Activated B cell treated with CpG ODN at 0.5 μM for 24 hours (primary cell): ENCODE measurements around the gene IPO8. TPM values are rescaled to one million over a fixed set of nuclear protein-coding genes. Genes with fewer than 3 reads are reported as not detected.
"Not testable (repeated sequence)": the region's sequence is repeated elsewhere in the genome, so short reads cannot be mapped to it uniquely, and the experiment has no call there.

Source experiments
- ATAC-seq: fragments of 200-7000 bp; cut with Tn5 transposase; one replicate; pipeline ENCODE4 v1.10.0; 2021; ENCODE audit warnings: low read depth, mild to moderate bottlenecking, moderate library complexity
- CTCF ChIA-PET: fragments of 350-600 bp; sonication (Branson Sonifier 250); formaldehyde crosslinking; loops from one replicate; lab custom pipeline; 2021; ENCODE audit warnings: antibody characterized with exemption; lab: Charles Lee
- POLR2A ChIA-PET: fragments of 350-600 bp; sonication (Branson Sonifier 250); formaldehyde crosslinking; loops from one replicate; lab custom pipeline; 2021; ENCODE audit warnings: antibody characterized with exemption; lab: Charles Lee
- DNase-seq: peaks from one replicate; pipeline ENCODE4 v3.0.0; 2022
- H3K27ac Mint-ChIP-seq: one replicate; pipeline ENCODE4 v1.8.0; 2020; ENCODE audit warnings: mixed read lengths
- H3K27me3 Mint-ChIP-seq: one replicate; pipeline ENCODE4 v1.8.0; 2021; ENCODE audit warnings: mixed read lengths
- H3K36me3 Mint-ChIP-seq: one replicate; pipeline ENCODE4 v1.8.0; 2021; ENCODE audit warnings: low read depth, mixed read lengths
- H3K4me1 Mint-ChIP-seq: one replicate; pipeline ENCODE4 v1.8.0; 2021; ENCODE audit warnings: mixed read lengths
- H3K4me3 Mint-ChIP-seq: one replicate; pipeline ENCODE4 v1.8.0; 2020; ENCODE audit warnings: mild to moderate bottlenecking, mixed read lengths
- H3K9me3 Mint-ChIP-seq: one replicate; pipeline ENCODE4 v1.8.0; 2020; ENCODE audit warnings: mixed read lengths
- CTCF ChIP-seq: fragments of 200-600 bp; IDR thresholded peaks from one replicate; pipeline ENCODE4 v1.8.0; 2022; ENCODE audit warnings: antibody characterized with exemption, mild to moderate bottlenecking
- intact Hi-C: fragments of 100-400 bp; cut with micrococcal nuclease; formaldehyde crosslinking; loops from one replicate; pipeline ENCODE4 v1.15.1; 2024
- total RNA-seq: library from RNA; stranded (reverse); gene quantifications from 2 replicates; pipeline ENCODE4 v1.2.3, GENCODE V29; 2022

IPO8 gene
- total RNA-seq, 1 donor from 2014 or later, result 52.0 TPM

GRCh38 chr12:30613119-30613830 lies 82.4 kb downstream of the IPO8 start:
- intact Hi-C loops, result no loop called here
- TF ChIP-seq CTCF, result no peak
- Mint-ChIP-seq H3K9me3 (peaks cover 10% of the 10 kb centered on the region), H3K27ac (no peak overlapping the region), H3K36me3 (no peaks in the 10 kb centered on the region), H3K4me3 (no peak overlapping the region), H3K27me3 (peaks cover 8% of the 10 kb centered on the region), H3K4me1 (no peaks in the 10 kb centered on the region)
- CTCF ChIA-PET, result no interaction called here
- POLR2A ChIA-PET, result no interaction called here
- ATAC-seq (no peak), DNase-seq (no peak)

- Mint-ChIP-seq H3K4me3 (no peak overlapping the region), H3K27me3 (peaks cover 8% of the 10 kb centered on the region), H3K9me3 (peaks cover 14% of the 10 kb centered on the region), H3K36me3 (no peaks in the 10 kb centered on the region), H3K4me1 (no peaks in the 10 kb centered on the region), H3K27ac (no peak overlapping the region)
- ChIA-PET POLR2A (no interaction called here), CTCF (no interaction called here)
- ATAC-seq (no peak), DNase-seq (no peak)
- intact Hi-C loops, result no loop called here
- TF ChIP-seq CTCF, result no peak
Observed at GRCh38 chr12:30610718-30611117, 85.0 kb downstream of the IPO8 start.

GRCh38 chr12:30609819-30610218 lies 85.8 kb downstream of the IPO8 start:
- ATAC-seq, H3K4me1 Mint-ChIP-seq, POLR2A ChIA-PET, H3K4me3 Mint-ChIP-seq, DNase-seq, CTCF ChIA-PET, intact Hi-C loops, H3K36me3 Mint-ChIP-seq, H3K27ac Mint-ChIP-seq: not testable (repeated sequence)
- H3K9me3 Mint-ChIP-seq, result peaks cover 14% of the 10 kb centered on the region
- peaks cover 10% of the 10 kb centered on the region for H3K27me3 Mint-ChIP-seq

GRCh38 chr12:30604302-30604701 lies 91.4 kb downstream of the IPO8 start:
- peaks cover 14% of the 10 kb centered on the region for H3K9me3 Mint-ChIP-seq
- POLR2A ChIA-PET, result not testable (repeated sequence)

GRCh38 chr12:30603129-30603528 lies 92.5 kb downstream of the IPO8 start:
- Mint-ChIP-seq H3K27ac (no peak overlapping the region), H3K4me3 (no peak overlapping the region), H3K36me3 (no peaks in the 10 kb centered on the region), H3K4me1 (no peaks in the 10 kb centered on the region), H3K9me3 (peaks cover 8% of the 10 kb centered on the region), H3K27me3 (peaks cover 3% of the 10 kb centered on the region)
- POLR2A ChIA-PET, result no interaction called here
- ATAC-seq, result no peak
- CTCF ChIA-PET, result no interaction called here
- no peak for TF ChIP-seq CTCF
- intact Hi-C loops, result no loop called here
- no peak for DNase-seq

More at GRCh38 chr12:30604302-30604701, 91.4 kb downstream of the IPO8 start:
- H3K27me3 Mint-ChIP-seq, intact Hi-C loops, H3K4me1 Mint-ChIP-seq, ATAC-seq, H3K4me3 Mint-ChIP-seq, H3K27ac Mint-ChIP-seq, DNase-seq, CTCF ChIA-PET, H3K36me3 Mint-ChIP-seq: not testable (repeated sequence)

- Mint-ChIP-seq H3K4me1 (no peaks in the 10 kb centered on the region), H3K27ac (no peak overlapping the region), H3K9me3 (peaks cover 7% of the 10 kb centered on the region), H3K27me3 (peaks cover 3% of the 10 kb centered on the region), H3K4me3 (no peak overlapping the region), H3K36me3 (no peaks in the 10 kb centered on the region)
- ATAC-seq (no peak), DNase-seq (no peak)
- no peak for TF ChIP-seq CTCF
- POLR2A ChIA-PET, result no interaction called here
- CTCF ChIA-PET, result no interaction called here
- intact Hi-C loops, result no loop called here
Observed at GRCh38 chr12:30602678-30603077, 93.0 kb downstream of the IPO8 start.
